ENCODE data around the gene DOCK1.

GRCh38 chr10:127392351-127393235 lies 487.4 kb downstream of the DOCK1 start:
- TF ChIP-seq CTCF (conservative IDR thresholded peaks at IDR 0.05 in 1 of 2, IDR thresholded peaks at IDR 0.05 in 1 of 2; ENCODE audit: low read depth in 1 of 2, low read length in 2 of 2) (no peak), EZH2 (IDR thresholded peaks at IDR 0.05; ENCODE audit: low read length, missing control alignments) (no peak)

Measured in fibroblast of lung (primary cell).